Karpas-422 (cell line): Measurements from ENCODE around the gene SRSF11. TPM values are rescaled to one million over a fixed set of nuclear protein-coding genes. Genes with fewer than 3 reads are reported as not detected.
"Not testable (repeated sequence)": the region's sequence is repeated elsewhere in the genome, so short reads cannot be mapped to it uniquely, and the experiment has no call there.

Experiments used
- DNase-seq: peaks from one replicate; pipeline ENCODE4 v3.0.0-alpha.2; 2015
- H2AFZ ChIP-seq: fragments of 200-600 bp; sonication (generic); 2 replicates; pipeline ENCODE4 v1.6.1; 2014; ENCODE audit warnings: antibody characterized with exemption, low read length, mixed read lengths
- H3K27ac ChIP-seq: fragments of 200-600 bp; sonication (generic); 2 replicates; pipeline ENCODE4 v1.5.1; 2014; ENCODE audit warnings: mild to moderate bottlenecking, low read length, moderate library complexity
- H3K27me3 ChIP-seq: fragments of 200-600 bp; sonication (generic); 2 replicates; pipeline ENCODE4 v1.6.1; 2014; ENCODE audit warnings: low read length, mixed read lengths
- H3K36me3 ChIP-seq: fragments of 200-600 bp; sonication (generic); 2 replicates; pipeline ENCODE4 v1.6.1; 2014; ENCODE audit warnings: low read length, mixed read lengths; ENCODE audit not compliant: insufficient read depth
- H3K4me1 ChIP-seq: fragments of 200-600 bp; sonication (generic); 2 replicates; pipeline ENCODE4 v1.6.1; 2014; ENCODE audit warnings: mild to moderate bottlenecking, low read length, mixed read lengths
- H3K4me2 ChIP-seq: fragments of 200-600 bp; sonication (generic); 2 replicates; pipeline ENCODE4 v1.6.1; 2014; ENCODE audit warnings: low read length, low read depth, mild to moderate bottlenecking; ENCODE audit not compliant: poor library complexity, severe bottlenecking
- H3K4me3 ChIP-seq: fragments of 200-600 bp; sonication (generic); 2 replicates; pipeline ENCODE4 v1.5.1; 2014; ENCODE audit warnings: mild to moderate bottlenecking, antibody characterized with exemption, low read length, mixed read lengths
- H3K79me2 ChIP-seq: fragments of 200-600 bp; sonication (generic); 2 replicates; pipeline ENCODE4 v1.6.1; 2014; ENCODE audit warnings: mild to moderate bottlenecking, low read length, mixed read lengths
- H3K9ac ChIP-seq: fragments of 200-600 bp; sonication (generic); 2 replicates; pipeline ENCODE4 v1.6.0; 2014; ENCODE audit warnings: low read length
- H3K9me2 ChIP-seq: fragments of 200-600 bp; sonication (generic), shearing (Covaris generic); replicated peaks from 2 replicates; pipeline ENCODE4 v1.6.0; 2014; ENCODE audit warnings: mild to moderate bottlenecking, low read length, moderate library complexity; ENCODE audit not compliant: insufficient read depth
- H3K9me3 ChIP-seq: fragments of 300-700, 200-600 bp; sonication (generic); 2 replicates; pipeline ENCODE4 v1.6.1; 2014; ENCODE audit warnings: low read length, mixed read lengths
- H4K20me1 ChIP-seq: fragments of 200-600 bp; sonication (generic); 2 replicates; pipeline ENCODE4 v1.6.1; 2014; ENCODE audit warnings: mild to moderate bottlenecking, antibody characterized with exemption, low read length, low read depth; ENCODE audit not compliant: insufficient read depth
- total RNA-seq: library from RNA; depleted of rRNA; stranded (reverse); fragments of >200 nt; shearing (Covaris generic); gene quantifications from 2 replicates; pipeline ENCODE4 v1.2.3, GENCODE V29; 2014; ENCODE audit warnings: low replicate concordance; rRNA removed

SRSF11 gene, protein sequence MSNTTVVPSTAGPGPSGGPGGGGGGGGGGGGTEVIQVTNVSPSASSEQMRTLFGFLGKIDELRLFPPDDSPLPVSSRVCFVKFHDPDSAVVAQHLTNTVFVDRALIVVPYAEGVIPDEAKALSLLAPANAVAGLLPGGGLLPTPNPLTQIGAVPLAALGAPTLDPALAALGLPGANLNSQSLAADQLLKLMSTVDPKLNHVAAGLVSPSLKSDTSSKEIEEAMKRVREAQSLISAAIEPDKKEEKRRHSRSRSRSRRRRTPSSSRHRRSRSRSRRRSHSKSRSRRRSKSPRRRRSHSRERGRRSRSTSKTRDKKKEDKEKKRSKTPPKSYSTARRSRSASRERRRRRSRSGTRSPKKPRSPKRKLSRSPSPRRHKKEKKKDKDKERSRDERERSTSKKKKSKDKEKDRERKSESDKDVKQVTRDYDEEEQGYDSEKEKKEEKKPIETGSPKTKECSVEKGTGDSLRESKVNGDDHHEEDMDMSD
- total RNA-seq, result 209 and 327 TPM in 2 replicates

- Histone ChIP-seq H4K20me1 (peaks cover 34% of the 10 kb centered on the region), H3K36me3 (peaks cover 38% of the 10 kb centered on the region), H2AFZ (no peak within 1 kb of the TSS; the same call in 1 of the 2 replicates), H3K27me3 (no peaks in the 10 kb centered on the region), H3K27ac (peak within 1 kb of the TSS; percentile 89), H3K4me3 (peak within 1 kb of the TSS; percentile 81), H3K9ac (peak within 1 kb of the TSS; percentile 96), H3K9me2 (no peaks in the 10 kb centered on the region), H3K79me2 (peaks cover 98% of the 10 kb centered on the region), H3K4me1 (peaks cover 74% of the 10 kb centered on the region), H3K9me3 (no peaks in the 10 kb centered on the region), H3K4me2 (peak within 1 kb of the TSS; percentile 86)
- DNase-seq, result peak; percentile 98
Measured at GRCh38 chr1:70221238-70222121, at the start of gene SRSF11. Gene SRSF11, plus strand, starts transcription at chr1:70221380. Its CDS starts 257 bp downstream, at chr1:70221637.

GRCh38 chr1:70171512-70171911, 49.7 kb upstream of the SRSF11 start:
- no peak for DNase-seq
- Histone ChIP-seq H2AFZ (no peak overlapping the region), H3K27me3 (no peaks in the 10 kb centered on the region), H3K4me3 (no peak overlapping the region), H3K4me1 (peaks cover 3% of the 10 kb centered on the region), H4K20me1 (no peaks in the 10 kb centered on the region), H3K27ac (no peak overlapping the region), H3K36me3 (peaks cover 8% of the 10 kb centered on the region; the same call in 1 of the 2 replicates), H3K79me2 (peaks cover 37% of the 10 kb centered on the region), H3K9me3 (no peaks in the 10 kb centered on the region), H3K9ac (no peak overlapping the region), H3K4me2 (no peak overlapping the region), H3K9me2 (0 out of 2 replicates have a peak, but pooled peaks cover 4% of the 10 kb centered on the region)

GRCh38 chr1:70185181-70185580, 36.0 kb upstream of the SRSF11 start:
- H2AFZ ChIP-seq, H3K27me3 ChIP-seq, H3K4me3 ChIP-seq, H4K20me1 ChIP-seq, H3K9me3 ChIP-seq, H3K27ac ChIP-seq, H3K9ac ChIP-seq, H3K9me2 ChIP-seq, H3K4me1 ChIP-seq, DNase-seq, H3K4me2 ChIP-seq: not testable (repeated sequence)
- peaks cover 15% of the 10 kb centered on the region; the same call in 1 of the 2 replicates for H3K36me3 ChIP-seq
- peaks cover 86% of the 10 kb centered on the region for H3K79me2 ChIP-seq

DNA sequence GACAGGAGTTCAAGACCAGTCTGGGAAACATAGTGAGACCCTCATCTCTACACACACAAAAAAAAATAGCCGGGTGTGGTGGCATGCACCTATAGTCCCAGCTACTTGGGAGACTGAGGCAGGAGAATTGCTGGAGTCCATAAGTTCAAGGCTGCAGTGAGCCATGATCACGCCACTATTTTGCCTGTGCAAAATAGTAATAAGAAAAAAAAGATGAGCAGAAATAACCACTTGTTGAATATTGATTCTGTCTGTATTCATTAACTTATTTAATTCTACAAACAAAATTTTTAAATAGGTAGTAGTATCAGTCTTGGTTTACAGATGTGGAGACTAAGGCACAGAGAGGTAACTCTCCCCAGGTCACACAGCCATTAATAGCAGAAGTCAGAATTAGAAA, 32.7 kb upstream of the SRSF11 start:
- no peak overlapping the region for H3K9ac ChIP-seq
- no peaks in the 10 kb centered on the region for H3K27me3 ChIP-seq
- H3K9me2 ChIP-seq, result no peaks in the 10 kb centered on the region
- H3K4me1 ChIP-seq, result no peaks in the 10 kb centered on the region
- no peaks in the 10 kb centered on the region for H3K9me3 ChIP-seq
- H3K27ac ChIP-seq, result no peak overlapping the region
- H3K36me3 ChIP-seq, result peaks cover 6% of the 10 kb centered on the region; the same call in 1 of the 2 replicates
- H2AFZ ChIP-seq, result no peak overlapping the region
- peaks cover 94% of the 10 kb centered on the region for H3K79me2 ChIP-seq
- H4K20me1 ChIP-seq, result no peaks in the 10 kb centered on the region
- no peak overlapping the region for H3K4me3 ChIP-seq
- H3K4me2 ChIP-seq, result no peak overlapping the region
- no peak for DNase-seq

- Histone ChIP-seq H3K79me2 (peaks cover 99% of the 10 kb centered on the region), H4K20me1 (no peaks in the 10 kb centered on the region), H3K4me1 (no peaks in the 10 kb centered on the region), H3K9ac (no peak overlapping the region), H3K4me2 (no peak overlapping the region), H3K27me3 (no peaks in the 10 kb centered on the region), H3K9me2 (no peaks in the 10 kb centered on the region), H2AFZ (no peak overlapping the region), H3K4me3 (no peak overlapping the region), H3K9me3 (no peaks in the 10 kb centered on the region), H3K27ac (no peak overlapping the region), H3K36me3 (peaks cover 6% of the 10 kb centered on the region; the same call in 1 of the 2 replicates)
- no peak for DNase-seq
Measured at GRCh38 chr1:70190180-70190579, 31.0 kb upstream of the SRSF11 start.

GRCh38 chr1:70192446-70192845, 28.7 kb upstream of the SRSF11 start:
- not testable (repeated sequence) for H2AFZ ChIP-seq, DNase-seq, H3K4me2 ChIP-seq, H3K36me3 ChIP-seq, H3K9me3 ChIP-seq, H3K9ac ChIP-seq, H3K9me2 ChIP-seq, H3K27me3 ChIP-seq, H3K27ac ChIP-seq, H4K20me1 ChIP-seq, H3K4me1 ChIP-seq, H3K4me3 ChIP-seq
- peaks cover 98% of the 10 kb centered on the region for H3K79me2 ChIP-seq

- Histone ChIP-seq H3K79me2 (peaks cover 97% of the 10 kb centered on the region), H3K9me2 (no peaks in the 10 kb centered on the region), H3K9me3 (no peaks in the 10 kb centered on the region), H3K4me2 (no peak overlapping the region), H3K4me3 (no peak overlapping the region), H3K9ac (no peak overlapping the region), H3K4me1 (0 out of 2 replicates have a peak, but pooled peaks cover 4% of the 10 kb centered on the region), H3K27ac (no peak overlapping the region), H2AFZ (no peak overlapping the region), H3K27me3 (no peaks in the 10 kb centered on the region), H3K36me3 (no peaks in the 10 kb centered on the region; the same call in 1 of the 2 replicates), H4K20me1 (no peaks in the 10 kb centered on the region)
- DNase-seq, result no peak
Measured at GRCh38 chr1:70194601-70195000, 26.6 kb upstream of the SRSF11 start.

DNA sequence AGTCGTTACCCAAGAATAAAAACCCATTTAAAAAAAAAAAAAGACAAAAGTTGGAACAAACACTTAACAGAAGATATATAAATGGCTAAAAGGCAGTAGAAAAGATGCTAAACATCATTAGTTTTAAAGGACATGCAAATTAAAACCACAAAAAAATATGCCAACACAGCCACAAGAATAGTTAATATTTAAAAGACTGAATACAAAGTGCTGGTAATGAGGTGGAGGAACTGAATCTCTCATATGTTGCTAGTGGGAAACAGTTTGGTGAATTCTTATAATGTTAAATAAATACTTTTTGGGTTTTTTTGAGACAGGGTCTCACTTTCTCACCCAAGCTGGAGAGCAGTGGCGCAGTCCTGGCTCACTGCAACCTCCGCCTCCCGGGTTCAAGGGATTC, 25.8 kb upstream of the SRSF11 start:
- Histone ChIP-seq H3K27me3 (no peaks in the 10 kb centered on the region), H3K79me2 (peaks cover 97% of the 10 kb centered on the region), H2AFZ (no peak overlapping the region), H3K4me3 (no peak overlapping the region), H3K4me2 (no peak overlapping the region), H3K9me3 (no peaks in the 10 kb centered on the region), H3K27ac (no peak overlapping the region), H3K4me1 (0 out of 2 replicates have a peak, but pooled peaks cover 4% of the 10 kb centered on the region), H4K20me1 (no peaks in the 10 kb centered on the region), H3K9me2 (no peaks in the 10 kb centered on the region), H3K36me3 (no peaks in the 10 kb centered on the region; the same call in 1 of the 2 replicates), H3K9ac (no peak overlapping the region)
- no peak for DNase-seq
